HG03196 (cell line): Measurements from ENCODE around the gene TREML4.

Source experiments
- ATAC-seq: cut with Tn5 transposase; IDR thresholded peaks from one replicate; pipeline ENCODE4 v1.9.1; 2021; ENCODE audit not compliant: unreplicated experiment

TREML4 gene

DNA sequence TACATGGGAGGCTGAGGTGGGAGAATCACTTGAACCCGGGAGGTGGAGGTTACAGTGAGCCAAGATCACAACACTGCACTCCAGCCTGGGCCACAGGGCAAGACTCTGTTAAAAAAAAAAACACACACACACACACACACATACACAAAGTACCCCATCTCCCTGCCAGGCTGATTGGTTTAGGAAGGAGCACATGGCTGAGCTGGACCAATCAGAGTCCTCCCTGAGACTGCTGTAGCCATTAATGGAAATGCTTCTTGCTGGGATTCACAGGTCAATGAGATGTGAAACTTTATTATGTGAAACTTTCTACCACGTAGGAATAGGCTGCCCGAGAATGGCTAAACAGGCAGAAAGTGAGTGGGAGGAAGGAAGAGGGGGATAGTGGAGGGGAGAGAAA is 55.5 kb downstream of the TREML4 start:
- no peak for ATAC-seq

DNA sequence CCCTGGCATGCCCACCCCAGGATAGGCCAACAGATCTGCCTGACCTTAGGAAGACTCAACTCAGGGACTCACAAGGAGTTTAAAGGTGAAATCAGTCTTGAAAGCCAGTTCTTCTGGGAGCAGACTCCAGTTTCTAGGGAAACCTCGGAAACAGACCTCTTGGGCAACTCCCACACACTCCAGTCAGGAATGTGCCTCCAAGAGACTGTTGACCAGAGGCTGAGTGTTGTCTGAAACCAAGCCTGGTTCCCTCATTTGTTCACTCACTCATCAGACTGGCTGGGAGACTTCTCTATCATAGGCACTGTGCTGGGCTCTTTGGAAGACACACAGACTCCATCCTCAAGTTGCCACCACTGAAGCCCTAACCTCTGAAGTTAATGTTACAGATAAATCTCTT is 56.6 kb downstream of the TREML4 start:
- no peak for ATAC-seq

DNA sequence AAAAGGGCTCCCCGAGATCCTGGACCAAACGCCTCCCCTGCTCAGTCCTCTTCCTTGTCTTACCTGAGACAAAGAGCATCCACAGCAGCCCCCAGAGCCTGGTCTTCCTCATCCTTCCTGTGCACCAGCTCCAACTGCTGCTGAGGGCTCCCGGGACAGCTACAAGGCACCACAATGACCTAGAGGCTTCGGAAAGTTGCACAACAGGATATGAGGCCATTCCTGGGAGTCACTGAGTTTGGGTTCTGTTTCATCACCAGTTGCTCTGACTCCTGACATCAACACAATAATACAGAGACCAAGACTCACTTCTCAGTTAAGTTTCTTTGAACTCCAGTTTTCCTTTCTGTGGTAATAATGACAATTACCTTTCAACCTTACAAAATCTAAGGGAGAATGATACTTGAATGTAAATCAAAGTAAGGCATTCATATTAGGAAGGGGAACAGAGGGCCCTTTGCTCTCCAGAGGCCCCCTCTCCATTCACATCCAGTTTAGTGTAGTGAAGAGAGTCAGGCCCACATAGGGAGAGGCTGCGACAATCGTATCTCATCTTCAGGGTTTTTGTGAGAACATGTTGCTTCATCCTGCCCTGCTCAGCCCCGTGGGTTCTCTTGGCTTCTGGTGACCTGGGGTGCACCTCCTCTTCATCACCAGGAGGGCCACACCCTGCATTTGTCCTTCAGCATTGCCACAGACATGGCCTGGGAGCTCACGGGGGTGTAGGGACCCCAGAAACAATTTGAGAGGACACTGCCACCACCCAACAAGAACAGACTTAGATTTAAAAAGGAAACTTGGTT is 58.6 kb downstream of the TREML4 start, which contains the start of gene TREM1:
Gene TREM1, minus strand, starts transcription at position 139 of the 803 bp plus-strand sequence. Its CDS starts 27 bp downstream, at position 112.
- no peak for ATAC-seq

DNA sequence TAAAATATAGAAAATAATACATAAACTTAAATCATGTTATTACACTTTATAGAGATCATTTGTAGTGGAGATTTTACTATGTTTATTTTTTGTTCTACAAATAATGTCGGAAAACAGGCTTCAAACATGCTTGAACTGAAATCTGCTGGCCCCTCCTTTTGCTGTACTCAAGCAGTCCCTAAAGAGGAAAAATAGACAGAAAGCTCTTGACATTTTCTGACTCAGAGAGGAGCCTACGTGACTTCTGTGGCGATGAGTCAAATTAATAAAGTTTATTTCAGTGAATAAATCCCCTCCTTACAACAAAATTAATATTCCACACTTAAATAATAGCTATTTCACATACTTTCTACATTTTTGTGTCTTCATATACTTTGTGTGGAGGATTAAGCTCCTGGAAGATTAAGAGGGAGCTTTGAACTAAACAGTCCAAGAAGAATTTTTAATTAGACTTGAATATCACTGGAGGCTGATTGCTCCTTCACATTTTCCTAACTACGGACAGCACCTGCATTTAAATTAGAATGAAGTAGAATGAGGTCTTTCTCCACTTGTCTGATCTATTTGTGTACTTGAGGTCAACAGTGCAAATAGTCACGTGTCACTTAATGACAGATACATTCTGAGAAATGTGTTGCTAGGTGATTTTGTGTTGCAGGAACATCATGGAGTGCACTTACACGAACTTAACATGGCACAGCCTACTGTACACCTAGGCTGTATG is 60.0 kb downstream of the TREML4 start:
- no peak for ATAC-seq
